PC-3 (cell line): ENCODE results near the gene GOPC. TPM values are rescaled to one million over a fixed set of nuclear protein-coding genes. Genes with fewer than 3 reads are reported as not detected.

Source experiments
- ATAC-seq: fragments of 200-7000 bp; cut with Tn5 transposase; 2 replicates; pipeline ENCODE4 v1.9.1; 2020; ENCODE audit warnings: mild to moderate bottlenecking, moderate library complexity
- BruUV-seq: library from RNA; stranded (reverse); fragments of 400-500 nt; replicated peaks from 2 replicates; lab custom pipeline; 2021; lab: Mats Ljungman, UMichigan
- CTCF ChIA-PET: fragments of 300-600 bp; sonication (Branson Sonifier 250); formaldehyde crosslinking; loops from one replicate; lab custom pipeline; 2022; ENCODE audit warnings: antibody characterized with exemption; lab: Charles Lee
- POLR2A ChIA-PET: fragments of 300-600 bp; sonication (Branson Sonifier 250); formaldehyde crosslinking; loops from one replicate; lab custom pipeline; 2022; ENCODE audit warnings: antibody characterized with exemption; ENCODE audit not compliant: unreplicated experiment; lab: Charles Lee
- DNase-seq: peaks from one replicate; pipeline ENCODE4 v3.0.0-alpha.2; 2015
- H2AFZ ChIP-seq: fragments of 300-600 bp; sonication (generic); 2 replicates; pipeline ENCODE4 v1.6.0; 2016; ENCODE audit warnings: antibody characterized with exemption, low read length
- H3F3A ChIP-seq: fragments of 300-600 bp; sonication (generic); one replicate; pipeline ENCODE4 v1.6.0; 2017; ENCODE audit warnings: antibody characterized with exemption, low read length, control low read depth, mild to moderate bottlenecking; ENCODE audit not compliant: unreplicated experiment
- H3K27ac ChIP-seq: fragments of 300-600 bp; sonication (generic); 2 replicates; pipeline ENCODE4 v1.5.1; 2016; ENCODE audit warnings: mild to moderate bottlenecking, low read length
- H3K27me3 ChIP-seq: fragments of 300-600 bp; sonication (generic); 2 replicates; pipeline ENCODE4 v1.6.1; 2016; ENCODE audit warnings: low read length, mixed read lengths
- H3K36me3 ChIP-seq: fragments of 300-600 bp; sonication (generic); 2 replicates; pipeline ENCODE4 v1.6.1; 2016; ENCODE audit warnings: low read depth, mixed run types, low read length, mixed read lengths
- H3K4me1 ChIP-seq: fragments of 300-600 bp; sonication (generic); 2 replicates; pipeline ENCODE4 v1.5.1; 2016; ENCODE audit warnings: low read length; ENCODE audit not compliant: insufficient read depth
- H3K4me2 ChIP-seq: fragments of 300-600 bp; sonication (generic); 2 replicates; pipeline ENCODE4 v1.6.0; 2016; ENCODE audit warnings: low read length
- H3K4me3 ChIP-seq: fragments of 300-600 bp; sonication (generic); 2 replicates; pipeline ENCODE4 v1.5.1; 2016; ENCODE audit warnings: mild to moderate bottlenecking, low read length, mixed read lengths
- H3K79me2 ChIP-seq: fragments of 300-600 bp; sonication (generic); 2 replicates; pipeline ENCODE4 v1.6.1; 2017; ENCODE audit warnings: low read length, mixed read lengths
- H3K9ac ChIP-seq: fragments of 300-600 bp; sonication (generic); 2 replicates; pipeline ENCODE4 v1.6.0; 2016; ENCODE audit warnings: mild to moderate bottlenecking, low read length
- H3K9me2 ChIP-seq: fragments of 300-600 bp; sonication (generic); replicated peaks from 2 replicates; pipeline ENCODE4 v1.6.1; 2016; ENCODE audit warnings: mixed run types, low read length, mixed read lengths
- H3K9me3 ChIP-seq: fragments of 300-600 bp; sonication (generic); 2 replicates; pipeline ENCODE4 v1.6.1; 2016; ENCODE audit warnings: low read length, mixed read lengths
- H4K20me1 ChIP-seq: fragments of 300-600 bp; sonication (generic); 2 replicates; pipeline ENCODE4 v1.6.1; 2016; ENCODE audit warnings: low read length, mixed read lengths
- CTCF ChIP-seq: fragments of 300-600 bp; sonication (generic); conservative IDR thresholded peaks from 2 replicates; pipeline ENCODE4 v1.5.1; 2017; ENCODE audit warnings: antibody characterized with exemption, low read depth, mild to moderate bottlenecking, low read length
- EZH2 ChIP-seq: fragments of 300-600 bp; sonication (generic); IDR thresholded peaks from one replicate; pipeline ENCODE4 v1.6.1; 2017; ENCODE audit warnings: antibody characterized with exemption, mild to moderate bottlenecking, low read length; ENCODE audit not compliant: unreplicated experiment
- EZH2phosphoT487 ChIP-seq: fragments of 300-600 bp; sonication (generic); IDR thresholded peaks from 2 replicates; pipeline ENCODE4 v1.6.1; 2018; ENCODE audit warnings: mild to moderate bottlenecking, antibody characterized with exemption, low read length, borderline replicate concordance
- intact Hi-C: fragments of 100-400 bp; cut with micrococcal nuclease; formaldehyde crosslinking; loops from 2 replicates; pipeline ENCODE4 v1.9.0; 2023
- total RNA-seq: library from RNA; depleted of rRNA; stranded (reverse); fragments of >200 nt; gene quantifications from 2 replicates; pipeline ENCODE4 v1.2.3, GENCODE V29; 2014

GOPC gene
- total RNA-seq, 1 experiment from 2014 or later: 15.8 TPM

GRCh38 chr6:117544716-117545115 is 57.6 kb downstream of the GOPC start:
- CTCF ChIA-PET: no interaction called here
- no peak overlapping the region for H3K9ac ChIP-seq
- H4K20me1 ChIP-seq: no peaks in the 10 kb centered on the region
- H3K27me3 ChIP-seq: no peaks in the 10 kb centered on the region
- no TSS peak for BruUV-seq
- intact Hi-C loops: loop anchor here (5.0 kb wide), 1 partner anchor 157 kb away; no protein-coding TSS in a partner anchor
- H3K79me2 ChIP-seq: no peaks in the 10 kb centered on the region
- H3K36me3 ChIP-seq: peaks cover 12% of the 10 kb centered on the region
- POLR2A ChIA-PET: no interaction called here
- ATAC-seq (no peak), DNase-seq (no peak)
- H2AFZ ChIP-seq: no peak overlapping the region
- TF ChIP-seq EZH2 (no peak), CTCF (no peak), EZH2phosphoT487 (no peak)
- peaks cover 4% of the 10 kb centered on the region for H3F3A ChIP-seq
- peak overlapping the region; percentile 26 for H3K27ac ChIP-seq
- no peaks in the 10 kb centered on the region for H3K9me2 ChIP-seq
- 0 out of 2 replicates have a peak overlapping the region, but pooled peaks have one; percentile 9 for H3K4me2 ChIP-seq
- peaks cover 46% of the 10 kb centered on the region for H3K4me1 ChIP-seq
- H3K9me3 ChIP-seq: no peaks in the 10 kb centered on the region
- H3K4me3 ChIP-seq: no peak overlapping the region

- Histone ChIP-seq H3K9me3 (no peaks in the 10 kb centered on the region), H3F3A (peaks cover 4% of the 10 kb centered on the region), H4K20me1 (no peaks in the 10 kb centered on the region), H3K36me3 (peaks cover 21% of the 10 kb centered on the region), H3K9me2 (no peaks in the 10 kb centered on the region), H3K9ac (no peak overlapping the region), H3K79me2 (no peaks in the 10 kb centered on the region), H3K4me2 (no peak overlapping the region), H3K27me3 (no peaks in the 10 kb centered on the region), H3K4me1 (peaks cover 32% of the 10 kb centered on the region), H2AFZ (no peak overlapping the region), H3K27ac (no peak overlapping the region), H3K4me3 (no peak overlapping the region)
- no TSS peak for BruUV-seq
- no peak for DNase-seq
- TF ChIP-seq EZH2 (no peak), CTCF (no peak), EZH2phosphoT487 (no peak)
- intact Hi-C loops: no loop called here
- ATAC-seq: no peak
- POLR2A ChIA-PET: no interaction called here
- CTCF ChIA-PET: no interaction called here
Measured at GRCh38 chr6:117542493-117542892, 59.8 kb downstream of the GOPC start.

- H4K20me1 ChIP-seq: no peaks in the 10 kb centered on the region
- no peaks in the 10 kb centered on the region for H3K9me3 ChIP-seq
- ChIA-PET CTCF (no interaction called here), POLR2A (no interaction called here)
- peak overlapping the region; percentile 14; the same call in 1 of the 2 replicates for H3K27ac ChIP-seq
- H3K9ac ChIP-seq: no peak overlapping the region
- no peak for TF ChIP-seq EZH2
- no peak for TF ChIP-seq CTCF
- no peak for TF ChIP-seq EZH2phosphoT487
- no peaks in the 10 kb centered on the region for H3K9me2 ChIP-seq
- H3F3A ChIP-seq: peaks cover 4% of the 10 kb centered on the region
- BruUV-seq: no TSS peak
- no peak overlapping the region for H2AFZ ChIP-seq
- H3K27me3 ChIP-seq: no peaks in the 10 kb centered on the region
- H3K4me3 ChIP-seq: no peak overlapping the region
- ATAC-seq (no peak), DNase-seq (peak; percentile 70)
- H3K4me2 ChIP-seq: no peak overlapping the region
- intact Hi-C loops: no loop called here
- peaks cover 21% of the 10 kb centered on the region for H3K36me3 ChIP-seq
- no peaks in the 10 kb centered on the region for H3K79me2 ChIP-seq
- peaks cover 30% of the 10 kb centered on the region for H3K4me1 ChIP-seq
Measured at GRCh38 chr6:117540670-117541069, 61.6 kb downstream of the GOPC start.
